Measurements from ENCODE around the gene APPBP2.
"Not testable (repeated sequence)": the region's sequence is repeated elsewhere in the genome, so short reads cannot be mapped to it uniquely, and the experiment has no call there.

Gene APPBP2

DNA sequence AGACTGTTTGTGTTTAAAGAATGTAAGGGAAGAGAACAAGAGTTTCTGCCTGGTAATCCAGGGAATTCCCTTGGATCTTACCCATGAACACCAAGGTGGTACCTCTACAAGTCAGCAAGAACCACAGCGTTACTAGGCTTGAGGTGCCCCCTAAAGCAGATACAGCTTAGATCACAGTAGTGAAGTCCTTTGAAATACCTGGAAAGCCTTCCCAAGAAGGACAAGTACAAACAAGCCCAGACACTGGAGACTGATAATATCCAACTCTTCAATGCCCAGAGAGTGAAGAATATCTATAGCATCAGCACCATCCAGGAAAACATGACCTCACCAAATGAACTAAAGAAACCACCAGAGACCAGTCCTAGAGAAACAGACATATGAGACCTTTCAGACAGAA, 3.8 kb upstream of the APPBP2 start:
- no peak for DNase-seq

DNA sequence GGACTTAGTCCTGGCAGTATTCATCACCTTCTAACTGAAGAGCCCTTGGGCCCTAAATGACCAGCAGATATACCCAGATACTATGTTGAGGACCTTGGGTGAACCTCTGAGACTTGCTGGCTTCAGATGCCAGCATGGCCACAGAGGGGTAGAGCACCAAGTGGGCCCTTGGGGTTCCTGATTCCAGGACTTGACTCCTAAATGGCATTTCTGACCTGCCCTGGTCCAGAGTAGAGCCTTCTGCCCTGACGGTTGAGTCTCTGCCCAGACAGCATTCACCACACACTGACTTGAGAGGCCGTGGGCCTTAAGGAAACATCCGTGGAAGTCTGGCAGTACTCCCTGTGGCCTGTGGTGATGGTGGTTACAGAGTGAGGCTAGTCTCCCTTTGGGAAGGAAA, 2.8 kb upstream of the APPBP2 start:
- DNase-seq: no peak

DNA sequence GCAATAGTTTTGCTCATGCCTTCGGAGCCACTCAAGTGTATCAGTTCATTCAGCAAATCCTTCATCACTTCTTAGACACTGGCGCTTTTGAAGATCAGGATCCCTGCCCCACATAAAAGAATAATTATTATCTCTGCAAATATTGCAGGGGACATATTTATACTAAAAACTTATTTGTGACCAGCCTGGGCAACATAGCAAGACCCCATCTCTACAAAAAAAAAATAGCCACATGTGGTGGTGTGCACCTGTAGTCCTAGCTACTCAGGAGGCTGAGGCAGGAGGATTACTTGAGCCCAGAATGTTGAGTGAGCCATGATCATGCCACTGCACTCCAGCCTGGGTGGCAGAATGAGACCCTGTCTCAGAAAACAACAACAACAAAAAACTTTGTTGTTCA, 1.7 kb upstream of the APPBP2 start:
- no peak for DNase-seq

- no peak for DNase-seq
Measured at GRCh38 chr17:60526726-60527125, 684 bp upstream of the APPBP2 start.

- no peak for DNase-seq
Measured at GRCh38 chr17:60525328-60525684, 736 bp downstream of the APPBP2 start.

- no peak for DNase-seq
Measured at GRCh38 chr17:60524463-60525327, 1.3 kb downstream of the APPBP2 start.

- DNase-seq: no peak
Measured at GRCh38 chr17:60523822-60524221, 2.2 kb downstream of the APPBP2 start.

GRCh38 chr17:60522889-60523626, 3.0 kb downstream of the APPBP2 start:
- no peak for DNase-seq

- no peak for DNase-seq
Measured at GRCh38 chr17:60519795-60520194, 6.2 kb downstream of the APPBP2 start.

- not testable (repeated sequence) for DNase-seq
Measured at GRCh38 chr17:60515683-60516082, 10.4 kb downstream of the APPBP2 start.

GRCh38 chr17:60515199-60515598, 10.8 kb downstream of the APPBP2 start:
- not testable (repeated sequence) for DNase-seq

DNA sequence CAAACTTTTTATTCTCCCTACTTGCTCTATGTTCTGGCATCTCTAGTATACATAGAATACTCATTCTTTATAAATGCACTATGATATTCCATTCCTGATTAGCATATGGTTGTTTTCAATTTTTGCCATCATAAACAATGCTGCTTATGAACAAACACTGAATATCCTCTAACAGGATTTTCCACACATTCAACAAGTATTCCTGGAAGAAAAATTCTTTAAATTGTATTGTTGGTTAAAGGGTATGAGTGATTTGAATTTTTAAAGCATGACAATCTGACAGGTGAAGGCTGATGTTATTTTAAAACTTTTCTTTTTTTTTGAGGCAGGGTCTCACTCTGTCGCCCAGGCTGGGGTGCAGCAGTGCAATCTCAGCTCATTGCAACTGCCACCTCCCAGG, 11.5 kb downstream of the APPBP2 start:
- DNase-seq: no peak

- DNase-seq: no peak
Measured at GRCh38 chr17:60514053-60514452, 12.0 kb downstream of the APPBP2 start.

DNA sequence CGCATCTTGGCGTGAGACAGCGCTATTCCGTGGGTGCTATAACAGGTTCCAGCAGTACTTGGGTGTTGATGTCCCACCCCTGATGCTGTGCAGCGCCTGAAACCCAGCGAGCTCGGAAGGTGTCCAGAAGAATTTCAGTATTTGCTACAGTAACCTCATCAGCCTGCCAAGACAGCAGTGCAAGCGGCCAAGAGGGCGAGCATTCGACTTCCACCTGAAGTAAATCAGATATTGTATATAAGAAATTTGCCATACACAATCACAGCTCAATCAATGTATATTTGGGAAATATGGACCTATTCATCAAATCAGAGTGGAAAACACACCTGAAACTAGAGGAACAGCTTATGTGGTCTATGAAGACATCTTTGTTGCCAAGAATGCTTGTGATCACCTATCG, 13.0 kb downstream of the APPBP2 start:
- no peak for DNase-seq

DNA sequence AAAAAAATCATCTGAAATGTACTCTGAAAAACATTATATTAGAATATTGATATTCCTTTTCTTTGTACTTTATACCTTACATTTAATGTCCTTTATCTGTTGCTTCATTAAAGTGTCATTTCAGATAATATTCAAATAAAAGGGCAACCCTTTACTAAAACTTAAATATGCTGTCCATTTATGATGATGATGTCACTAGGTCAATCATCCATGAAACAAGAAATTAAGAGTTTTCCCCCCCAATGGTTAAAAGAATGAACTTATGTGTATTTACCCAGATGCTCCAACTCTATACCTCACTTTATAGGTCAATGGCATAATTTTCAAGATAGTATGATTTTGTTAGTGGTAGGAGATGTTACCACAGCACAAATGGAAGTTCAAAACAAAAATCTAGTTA, 15.3 kb downstream of the APPBP2 start:
- DNase-seq: no peak

DNA sequence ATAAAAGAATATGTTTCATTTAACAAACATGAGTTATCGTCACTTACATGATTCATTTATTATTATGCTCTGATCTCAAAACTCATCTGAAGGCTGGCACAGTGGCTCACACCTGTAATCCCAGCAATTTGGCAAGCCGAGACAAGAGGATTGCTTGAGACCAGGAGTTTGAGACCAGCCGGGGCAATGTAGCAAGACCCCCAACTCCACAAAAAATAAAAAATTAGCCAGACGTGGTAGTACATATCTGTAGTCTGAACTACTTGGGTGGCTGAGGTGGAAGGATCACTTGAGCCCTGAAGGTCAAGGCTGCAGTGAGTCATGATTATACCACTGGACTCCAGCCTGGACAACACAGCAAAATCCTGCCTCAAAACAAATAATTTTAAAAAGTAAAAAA, 16.0 kb downstream of the APPBP2 start:
- no peak for DNase-seq

DNA sequence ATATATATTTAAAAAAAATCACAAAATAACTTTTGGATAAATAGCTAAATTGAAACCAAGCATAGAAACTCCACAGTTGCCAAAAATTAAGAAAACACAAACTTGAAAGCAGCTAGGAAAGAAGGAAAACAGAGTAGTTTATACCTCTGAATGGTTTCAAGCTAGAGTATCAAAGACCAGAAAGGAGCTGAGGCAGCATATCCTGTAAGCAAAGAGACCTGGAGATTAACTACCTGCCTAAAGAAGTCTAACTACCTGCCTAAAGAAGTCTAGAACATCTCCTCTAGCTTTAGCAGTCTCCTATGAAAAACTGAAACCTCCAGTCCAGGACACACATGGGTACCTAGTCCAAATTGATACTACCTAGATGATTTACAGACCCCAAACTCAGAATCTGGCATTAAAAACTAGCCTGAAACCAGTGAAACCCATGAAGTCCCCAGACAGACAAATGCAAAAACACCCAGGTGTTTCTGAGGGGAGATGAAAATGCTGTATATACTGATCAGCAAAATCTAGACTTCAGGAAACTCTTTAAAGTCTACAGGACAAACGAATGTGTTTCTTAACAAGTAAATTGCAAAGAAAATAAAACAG, 17.6 kb downstream of the APPBP2 start:
- DNase-seq: no peak

DNA sequence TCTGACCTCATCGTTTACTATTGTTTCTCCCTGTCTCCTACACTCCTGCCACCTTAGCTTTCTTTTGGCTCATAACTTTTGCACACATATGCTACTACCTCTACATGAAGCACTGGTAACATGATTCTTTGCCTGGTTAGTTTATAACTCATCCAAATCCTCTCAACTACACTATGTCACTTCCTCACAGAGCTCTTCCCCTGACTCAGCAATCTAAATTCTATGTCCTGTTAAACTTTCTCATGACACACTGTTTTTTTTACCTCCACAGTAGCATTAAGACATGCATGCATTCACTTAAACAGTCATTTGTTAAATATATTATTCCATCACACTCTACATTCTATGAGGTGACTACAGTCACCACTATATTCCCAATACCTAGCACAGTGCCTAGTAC, 19.7 kb downstream of the APPBP2 start:
- no peak for DNase-seq

DNA sequence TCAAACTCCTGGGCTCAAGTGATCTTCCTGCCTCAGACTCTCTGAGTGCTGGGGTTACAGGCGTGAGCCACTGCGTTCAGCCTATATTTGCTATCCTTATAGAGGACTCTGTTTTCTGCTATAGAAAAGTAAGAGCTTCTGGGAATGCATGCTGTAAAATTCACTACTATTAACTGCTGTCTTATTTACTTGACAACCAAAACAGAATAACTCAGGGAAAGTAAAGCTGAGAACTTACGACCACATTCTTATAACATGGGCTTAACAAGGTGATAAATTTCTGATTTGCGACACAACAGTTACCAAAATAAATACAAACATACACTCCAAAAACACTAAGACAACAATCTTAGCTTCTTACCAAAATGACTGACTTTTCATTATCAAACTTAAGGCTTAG, 23.9 kb downstream of the APPBP2 start:
- no peak for DNase-seq

- DNase-seq: no peak
Measured at GRCh38 chr17:60501589-60501988, 24.5 kb downstream of the APPBP2 start.

DNA sequence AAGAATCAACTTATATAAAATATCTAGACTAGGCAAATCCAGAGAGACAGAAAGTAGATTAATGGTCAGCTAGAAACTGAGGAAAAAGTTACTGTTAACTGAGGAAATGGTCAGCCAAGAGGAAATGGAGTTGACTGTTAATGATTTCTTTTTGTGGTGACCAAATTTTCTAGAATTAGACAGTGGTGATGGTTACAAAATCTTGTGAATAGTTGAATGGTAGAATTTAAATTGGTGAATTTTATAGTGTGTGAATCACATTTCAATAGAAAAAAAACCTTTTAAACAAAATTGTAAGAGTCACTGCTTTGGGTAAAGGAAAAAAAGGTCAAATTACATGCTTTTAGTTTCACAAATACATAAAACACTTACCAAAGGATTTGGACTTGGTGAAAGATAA, 30.0 kb downstream of the APPBP2 start:
- DNase-seq: no peak

DNA sequence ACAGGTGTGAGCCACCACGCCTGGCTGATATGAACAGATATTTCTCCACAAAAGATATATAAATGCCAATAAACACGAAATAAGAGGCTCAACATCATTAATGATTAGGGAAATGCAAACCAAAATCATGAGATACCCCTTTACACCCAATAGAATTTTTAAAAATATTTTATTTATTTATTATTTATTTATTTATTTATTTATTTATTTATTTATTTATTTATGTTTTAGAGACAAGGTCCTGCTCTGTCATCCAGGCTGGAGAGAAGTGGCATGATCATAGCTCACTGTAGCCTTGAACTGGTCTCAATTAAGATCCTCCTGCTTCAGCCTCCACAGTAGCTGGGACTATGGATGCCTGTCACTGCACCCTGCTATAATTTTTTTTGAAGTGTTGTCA, 30.8 kb downstream of the APPBP2 start:
- no peak for DNase-seq

- no peak for DNase-seq
Measured at GRCh38 chr17:60493847-60494321, 32.2 kb downstream of the APPBP2 start.

GRCh38 chr17:60491771-60492170, 34.3 kb downstream of the APPBP2 start:
- no peak for DNase-seq

All from stimulated activated CD4-positive, alpha-beta T cell treated with anti-CD3 and anti-CD28 coated beads, Interleukin-4, amount 100 ng/mL, for 1 hour (primary cell).